Activated naive CD4-positive, alpha-beta T cell treated with anti-CD3 and anti-CD28 coated beads for 36 hours (primary cell): ENCODE results near the gene DST. TPM values are rescaled to one million over a fixed set of nuclear protein-coding genes. Genes with fewer than 3 reads are reported as not detected.

ENCODE experiments used
- CTCF ChIA-PET: fragments of 350-600 bp; sonication (Branson Sonifier 250); formaldehyde crosslinking; loops from one replicate; lab custom pipeline; 2021; ENCODE audit warnings: antibody characterized with exemption; lab: Charles Lee
- DNase-seq: peaks from one replicate; pipeline ENCODE4 v3.0.0-alpha.2; 2020
- H3K27ac Mint-ChIP-seq: one replicate; pipeline ENCODE4 v1.8.0; 2021; ENCODE audit warnings: mild to moderate bottlenecking, mixed read lengths
- H3K27me3 Mint-ChIP-seq: one replicate; pipeline ENCODE4 v1.8.0; 2021; ENCODE audit warnings: low read depth, mixed read lengths
- H3K36me3 Mint-ChIP-seq: one replicate; pipeline ENCODE4 v1.8.0; 2021; ENCODE audit warnings: low read depth, mixed read lengths
- H3K4me1 Mint-ChIP-seq: one replicate; pipeline ENCODE4 v1.8.0; 2021; ENCODE audit warnings: low read depth, mixed read lengths
- H3K4me3 Mint-ChIP-seq: one replicate; pipeline ENCODE4 v1.8.0; 2021; ENCODE audit warnings: mild to moderate bottlenecking, moderate library complexity, mixed read lengths
- H3K9me3 Mint-ChIP-seq: one replicate; pipeline ENCODE4 v1.8.0; 2021; ENCODE audit warnings: mixed read lengths
- intact Hi-C: fragments of 100-400 bp; cut with micrococcal nuclease; formaldehyde crosslinking; loops from one replicate; pipeline ENCODE4 v1.15.1; 2023
- total RNA-seq, 2 experiments: library from RNA; stranded (reverse); gene quantifications; one replicate each; pipeline ENCODE4 v1.2.3, GENCODE V29; 2021

The DST gene
- total RNA-seq, 2 experiments from 2014 or later, result 5.2 to 5.8 TPM

GRCh38 chr6:56647172-56647762 is 4.6 kb upstream of the DST start:
- Mint-ChIP-seq H3K4me3 (no peak overlapping the region), H3K27ac (no peak overlapping the region), H3K36me3 (no peaks in the 10 kb centered on the region), H3K4me1 (no peaks in the 10 kb centered on the region), H3K9me3 (no peaks in the 10 kb centered on the region), H3K27me3 (peaks cover 7% of the 10 kb centered on the region)
- CTCF ChIA-PET, result no interaction called here
- intact Hi-C loops, result no loop called here
- DNase-seq, result no peak

GRCh38 chr6:56644366-56644765 is 1.7 kb upstream of the DST start:
- no peaks in the 10 kb centered on the region for H3K36me3 Mint-ChIP-seq
- H3K9me3 Mint-ChIP-seq, result no peaks in the 10 kb centered on the region
- CTCF ChIA-PET, result interaction anchor here (0.7 kb wide), 1 partner anchor 55 kb away, joined by 3 read pairs; no protein-coding TSS in a partner anchor
- intact Hi-C loops, result no loop called here
- H3K27me3 Mint-ChIP-seq, result peaks cover 2% of the 10 kb centered on the region
- no peaks in the 10 kb centered on the region for H3K4me1 Mint-ChIP-seq
- no peak overlapping the region for H3K27ac Mint-ChIP-seq
- DNase-seq, result no peak
- no peak overlapping the region for H3K4me3 Mint-ChIP-seq

GRCh38 chr6:56643379-56644089 is 845 bp upstream of the DST start:
- Mint-ChIP-seq H3K4me3 (no peak overlapping the region), H3K27me3 (peaks cover 2% of the 10 kb centered on the region), H3K4me1 (no peaks in the 10 kb centered on the region), H3K27ac (no peak overlapping the region), H3K36me3 (no peaks in the 10 kb centered on the region), H3K9me3 (no peaks in the 10 kb centered on the region)
- no peak for DNase-seq
- CTCF ChIA-PET, result interaction anchor here (0.7 to 1.2 kb wide), 3 partner anchors 9 to 56 kb away, joined by 3 read pairs; no protein-coding TSS in a partner anchor
- intact Hi-C loops, result no loop called here

- Mint-ChIP-seq H3K4me3 (no peak overlapping the region), H3K27me3 (peaks cover 5% of the 10 kb centered on the region), H3K4me1 (no peaks in the 10 kb centered on the region), H3K9me3 (no peaks in the 10 kb centered on the region), H3K27ac (no peak overlapping the region), H3K36me3 (no peaks in the 10 kb centered on the region)
- CTCF ChIA-PET, result interaction anchor here (1.6 kb wide), 1 partner anchor 290 kb away, joined by 3 read pairs; no protein-coding TSS in a partner anchor
- intact Hi-C loops, result no loop called here
- no peak for DNase-seq
Measured at GRCh38 chr6:56640374-56640773, 2.3 kb downstream of the DST start.

- no peak overlapping the region for H3K27ac Mint-ChIP-seq
- H3K27me3 Mint-ChIP-seq, result peaks cover 7% of the 10 kb centered on the region
- no peak overlapping the region for H3K4me3 Mint-ChIP-seq
- H3K36me3 Mint-ChIP-seq, result no peaks in the 10 kb centered on the region
- intact Hi-C loops, result loop anchor here (5.0 kb wide), 1 partner anchor 119 kb away; no protein-coding TSS in a partner anchor
- H3K9me3 Mint-ChIP-seq, result no peaks in the 10 kb centered on the region
- no peak for DNase-seq
- H3K4me1 Mint-ChIP-seq, result no peaks in the 10 kb centered on the region
- CTCF ChIA-PET, result interaction anchor here (0.9 to 1.1 kb wide), 3 partner anchors 31 to 106 kb away, joined by 4 to 5 read pairs (median 4); no protein-coding TSS in a partner anchor
Measured at GRCh38 chr6:56638760-56639159, 3.9 kb downstream of the DST start.

GRCh38 chr6:56637640-56638039 is 5.0 kb downstream of the DST start:
- intact Hi-C loops, result loop anchor here (1.0 to 5.0 kb wide), 5 partner anchors 33 to 679 kb away; no protein-coding TSS in a partner anchor

GRCh38 chr6:56628105-56628504 is 14.6 kb downstream of the DST start:
- Mint-ChIP-seq H3K27me3 (peaks cover 4% of the 10 kb centered on the region), H3K36me3 (no peaks in the 10 kb centered on the region), H3K4me3 (no peak overlapping the region), H3K27ac (no peak overlapping the region), H3K9me3 (no peaks in the 10 kb centered on the region), H3K4me1 (no peaks in the 10 kb centered on the region)
- CTCF ChIA-PET, result no interaction called here
- intact Hi-C loops, result no loop called here
- no peak for DNase-seq

More at GRCh38 chr6:56637640-56638039, 5.0 kb downstream of the DST start:
- no peaks in the 10 kb centered on the region for H3K36me3 Mint-ChIP-seq
- no peaks in the 10 kb centered on the region for H3K9me3 Mint-ChIP-seq
- H3K27ac Mint-ChIP-seq, result no peak overlapping the region
- H3K4me1 Mint-ChIP-seq, result no peaks in the 10 kb centered on the region
- H3K4me3 Mint-ChIP-seq, result no peak overlapping the region
- CTCF ChIA-PET, result interaction anchor here (0.7 to 1.6 kb wide), 11 partner anchors 11 to 283 kb away, joined by 3 to 6 read pairs (median 3); no protein-coding TSS in a partner anchor
- peaks cover 10% of the 10 kb centered on the region for H3K27me3 Mint-ChIP-seq
- DNase-seq, result no peak

GRCh38 chr6:56625356-56625755 is 17.3 kb downstream of the DST start:
- Mint-ChIP-seq H3K9me3 (no peaks in the 10 kb centered on the region), H3K27me3 (peaks cover 2% of the 10 kb centered on the region), H3K27ac (no peak overlapping the region), H3K36me3 (no peaks in the 10 kb centered on the region), H3K4me3 (no peak overlapping the region), H3K4me1 (no peaks in the 10 kb centered on the region)
- CTCF ChIA-PET, result interaction anchor here (0.5 to 1.7 kb wide), 5 partner anchors 10 to 1104 kb away, joined by 3 to 6 read pairs (median 4); no protein-coding TSS in a partner anchor
- intact Hi-C loops, result no loop called here
- no peak for DNase-seq

- intact Hi-C loops, result no loop called here
- DNase-seq, result no peak
- H3K27ac Mint-ChIP-seq, result no peak overlapping the region
- CTCF ChIA-PET, result interaction anchor here (0.5 kb wide), 1 partner anchor 82 kb away, joined by 3 read pairs; no protein-coding TSS in a partner anchor
- no peaks in the 10 kb centered on the region for H3K36me3 Mint-ChIP-seq
- no peaks in the 10 kb centered on the region for H3K9me3 Mint-ChIP-seq
- peaks cover 2% of the 10 kb centered on the region for H3K27me3 Mint-ChIP-seq
- no peak overlapping the region for H3K4me3 Mint-ChIP-seq
- no peaks in the 10 kb centered on the region for H3K4me1 Mint-ChIP-seq
Measured at GRCh38 chr6:56624728-56625069, 18.0 kb downstream of the DST start.

- CTCF ChIA-PET, result interaction anchor here (1.5 kb wide), 1 partner anchor 14 kb away, joined by 3 read pairs; no protein-coding TSS in a partner anchor
- H3K4me3 Mint-ChIP-seq, result no peak overlapping the region
- intact Hi-C loops, result no loop called here
- DNase-seq, result no peak
- H3K4me1 Mint-ChIP-seq, result no peaks in the 10 kb centered on the region
- H3K9me3 Mint-ChIP-seq, result no peaks in the 10 kb centered on the region
- no peaks in the 10 kb centered on the region for H3K36me3 Mint-ChIP-seq
- peaks cover 2% of the 10 kb centered on the region for H3K27me3 Mint-ChIP-seq
- no peak overlapping the region for H3K27ac Mint-ChIP-seq
Measured at GRCh38 chr6:56624046-56624727, 18.5 kb downstream of the DST start.

- CTCF ChIA-PET, result no interaction called here
- Mint-ChIP-seq H3K4me1 (no peaks in the 10 kb centered on the region), H3K27ac (no peak overlapping the region), H3K27me3 (peaks cover 2% of the 10 kb centered on the region), H3K36me3 (no peaks in the 10 kb centered on the region), H3K4me3 (no peak overlapping the region), H3K9me3 (no peaks in the 10 kb centered on the region)
- intact Hi-C loops, result no loop called here
- DNase-seq, result no peak
Measured at GRCh38 chr6:56620229-56620868, 22.3 kb downstream of the DST start.

GRCh38 chr6:56618050-56618449 is 24.6 kb downstream of the DST start:
- Mint-ChIP-seq H3K36me3 (no peaks in the 10 kb centered on the region), H3K4me1 (no peaks in the 10 kb centered on the region), H3K4me3 (no peak overlapping the region), H3K9me3 (no peaks in the 10 kb centered on the region), H3K27me3 (peaks cover 7% of the 10 kb centered on the region), H3K27ac (no peak overlapping the region)
- CTCF ChIA-PET, result interaction anchor here (0.7 to 1.5 kb wide), 2 partner anchors 18 to 70 kb away, joined by 3 to 4 read pairs; no protein-coding TSS in a partner anchor
- no peak for DNase-seq
- intact Hi-C loops, result no loop called here
